Kidney glomerular epithelial cell (primary cell): ENCODE results near the gene EFHD1.
"Not testable (repeated sequence)": the region's sequence is repeated elsewhere in the genome, so short reads cannot be mapped to it uniquely, and the experiment has no call there.

ENCODE experiments used
- DNase-seq: peaks from one replicate; lab custom pipeline; 2025; lab: John Stamatoyannopoulos, UW

Gene EFHD1

DNA sequence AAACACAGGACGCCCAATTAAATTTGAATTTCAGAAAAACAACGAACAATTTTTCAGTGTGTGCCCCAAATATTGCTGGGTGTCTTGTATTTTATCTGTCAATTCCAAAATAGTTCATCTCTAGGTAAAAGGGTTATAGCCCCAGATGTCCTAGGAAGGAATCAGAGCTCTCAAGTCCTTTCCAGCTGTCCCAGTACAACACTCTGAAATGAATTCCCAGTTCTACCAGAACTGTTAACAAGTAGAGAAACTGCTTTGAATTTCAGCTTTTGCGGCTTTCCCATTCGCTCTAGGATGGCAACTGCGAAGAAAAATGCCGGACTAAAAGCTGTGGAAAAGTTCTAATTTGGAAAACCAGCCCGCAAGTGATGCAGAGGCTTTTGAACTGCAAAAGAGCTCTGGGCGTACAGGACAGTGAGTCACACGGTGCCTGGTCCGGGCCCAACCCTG lies 63.2 kb downstream of the EFHD1 start:
- no peak for DNase-seq

DNA sequence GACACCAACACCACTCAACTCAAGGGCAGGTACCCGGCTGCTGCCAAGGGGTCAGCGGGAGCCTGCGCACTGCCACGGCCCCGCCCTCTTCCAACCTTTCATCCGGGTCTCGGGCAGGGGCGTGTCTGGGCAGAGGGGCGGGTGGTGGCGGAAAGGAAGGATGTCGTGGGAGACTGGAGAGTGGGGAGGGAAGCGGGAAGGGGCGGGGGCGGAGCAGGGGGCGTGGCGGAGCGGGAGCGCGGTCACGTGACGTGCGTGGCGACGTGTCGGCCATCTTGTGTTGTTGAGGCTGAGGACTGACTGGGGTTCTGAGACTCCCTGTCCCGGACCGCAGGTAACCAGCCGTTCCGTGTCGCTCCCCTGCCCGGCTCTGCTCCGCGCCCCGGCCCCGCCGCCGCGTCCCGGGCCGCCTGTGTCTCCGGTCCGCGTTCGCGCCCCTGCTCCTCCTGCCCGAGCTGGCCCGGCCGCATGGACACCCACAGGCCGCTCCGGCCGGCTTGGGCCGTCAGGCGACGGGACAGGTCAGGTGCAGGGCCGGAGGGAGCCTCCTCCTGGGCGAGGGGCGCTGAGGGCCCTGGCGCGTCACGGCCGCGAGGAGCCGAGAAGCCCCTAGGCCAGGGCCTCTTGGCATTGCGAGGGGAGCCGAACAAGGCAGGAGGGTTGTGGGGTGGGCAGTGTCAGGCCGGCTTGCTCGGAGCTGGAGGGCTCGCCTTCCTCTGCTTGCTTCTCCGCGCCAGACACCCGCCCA lies 63.8 kb downstream of the EFHD1 start, which contains the start of gene GIGYF2:
Gene GIGYF2, plus strand, starts transcription at position 273 of the 748 bp plus-strand sequence. CDS start 37,867 bp downstream, outside the sequence.
- DNase-seq: peak; percentile 95

DNA sequence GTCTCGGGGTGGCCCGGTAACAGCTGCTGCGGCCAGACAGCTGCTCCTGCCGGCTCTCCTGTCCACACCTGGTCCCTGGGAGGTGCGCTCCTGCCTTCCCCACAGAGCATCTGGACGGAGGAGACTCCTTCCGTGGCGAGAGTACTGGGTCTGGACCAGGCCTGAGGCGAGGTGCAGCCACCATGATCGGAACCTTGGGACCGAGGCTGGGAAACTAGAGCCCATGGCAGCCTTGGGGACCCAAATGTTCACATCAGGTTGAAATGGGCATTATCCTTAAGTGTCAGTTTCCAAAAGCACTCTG lies 64.4 kb downstream of the EFHD1 start:
- no peak for DNase-seq

DNA sequence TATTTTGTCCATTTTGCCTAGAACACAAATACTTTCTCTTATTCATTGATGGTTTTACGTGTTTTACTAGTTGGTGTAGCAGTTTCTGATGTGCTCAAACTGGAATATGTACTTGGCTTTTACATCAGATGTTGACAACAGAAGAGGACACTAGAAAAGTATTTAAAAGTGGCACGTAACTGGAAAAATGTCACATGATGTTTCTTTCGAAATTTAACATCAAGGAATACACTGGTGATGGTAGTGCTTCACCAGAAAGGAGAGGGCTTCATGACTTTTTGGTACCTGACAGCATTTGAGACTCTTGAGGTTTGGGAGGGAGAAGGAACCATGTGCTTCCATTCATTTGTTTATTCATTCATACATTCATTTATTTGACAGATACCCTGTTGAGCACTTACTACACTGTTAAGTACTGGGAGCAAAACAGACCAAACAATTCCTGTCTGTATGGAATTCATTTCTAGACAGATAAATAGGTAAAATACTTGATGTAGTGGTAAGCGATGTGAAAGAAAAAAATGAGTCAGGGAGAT lies 65.2 kb downstream of the EFHD1 start:
- no peak for DNase-seq

DNA sequence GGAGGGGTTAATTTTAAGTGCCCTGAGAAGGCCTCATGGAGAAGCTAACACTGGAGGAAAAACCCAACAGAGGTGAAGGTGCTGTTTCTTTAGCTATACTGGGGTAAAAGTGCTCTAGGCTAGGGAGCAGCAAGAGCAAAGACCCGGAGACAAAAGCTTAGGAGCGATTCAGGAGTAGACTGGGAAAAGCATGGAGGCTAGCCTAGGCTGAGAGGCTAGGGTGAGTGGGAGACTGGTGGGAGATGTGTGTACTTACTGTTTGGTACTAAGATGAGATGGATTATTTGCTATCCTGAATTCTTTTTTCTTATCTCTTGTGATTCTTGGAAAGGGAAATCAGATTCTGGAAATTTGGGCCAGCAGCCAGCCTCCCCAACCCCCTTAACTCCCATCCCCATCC lies 65.7 kb downstream of the EFHD1 start:
- no peak for DNase-seq

DNA sequence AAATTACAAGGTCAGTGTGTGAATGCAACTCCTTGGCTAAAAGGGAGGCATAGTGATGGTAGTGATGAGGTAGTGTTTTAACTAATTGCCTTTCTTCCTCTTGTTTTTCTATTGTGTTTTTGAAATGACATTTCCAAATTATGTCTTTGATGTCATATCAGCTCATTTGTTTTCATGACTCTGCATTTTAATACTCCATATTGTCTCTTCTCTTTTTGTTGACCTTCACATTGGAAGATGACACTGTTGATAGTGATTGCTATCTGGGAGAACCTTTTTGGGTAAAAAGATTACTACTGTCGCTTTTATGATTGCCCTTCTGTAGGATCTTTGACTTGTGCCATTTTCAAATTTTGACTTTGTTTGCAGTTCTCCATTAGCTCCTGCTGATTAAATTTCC lies 66.8 kb downstream of the EFHD1 start:
- no peak for DNase-seq

DNA sequence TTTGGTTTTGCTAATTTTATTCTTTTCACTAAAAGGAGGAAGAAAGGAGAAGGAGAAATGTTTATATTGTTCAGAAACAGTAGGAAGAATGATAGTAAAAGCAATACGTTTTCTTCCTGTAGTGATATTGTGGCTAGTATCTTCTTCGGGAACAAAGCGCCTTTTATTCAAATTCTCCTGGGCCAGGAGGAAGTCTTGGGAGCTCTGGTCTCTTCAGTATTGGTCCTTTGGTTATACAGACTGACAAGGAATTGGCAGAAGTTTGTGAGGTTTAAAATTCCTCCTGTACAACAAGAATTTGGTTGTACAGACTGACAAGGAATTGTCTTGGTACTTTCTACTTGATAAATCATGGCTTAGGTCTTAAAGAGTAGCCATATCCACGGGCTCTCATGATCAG lies 73.7 kb downstream of the EFHD1 start:
- no peak for DNase-seq

DNA sequence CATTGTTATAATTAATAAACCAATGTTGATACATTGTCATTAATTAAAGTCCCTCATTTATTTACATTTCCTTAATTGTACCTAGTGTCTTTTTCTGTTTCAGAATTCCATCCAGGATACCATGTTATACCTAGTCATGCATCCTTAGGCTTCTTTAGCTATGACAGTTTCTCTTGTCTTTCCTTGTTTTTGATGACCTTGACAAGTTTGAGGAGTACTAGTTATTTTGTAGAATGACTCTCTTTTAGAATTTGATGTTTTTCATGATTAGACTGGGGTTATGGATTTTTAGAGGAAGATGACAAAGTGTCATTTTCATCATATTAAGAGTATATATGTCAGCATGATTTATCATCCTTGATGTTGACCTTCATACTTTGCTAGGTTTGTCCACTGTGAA lies 80.1 kb downstream of the EFHD1 start:
- no peak for DNase-seq

DNA sequence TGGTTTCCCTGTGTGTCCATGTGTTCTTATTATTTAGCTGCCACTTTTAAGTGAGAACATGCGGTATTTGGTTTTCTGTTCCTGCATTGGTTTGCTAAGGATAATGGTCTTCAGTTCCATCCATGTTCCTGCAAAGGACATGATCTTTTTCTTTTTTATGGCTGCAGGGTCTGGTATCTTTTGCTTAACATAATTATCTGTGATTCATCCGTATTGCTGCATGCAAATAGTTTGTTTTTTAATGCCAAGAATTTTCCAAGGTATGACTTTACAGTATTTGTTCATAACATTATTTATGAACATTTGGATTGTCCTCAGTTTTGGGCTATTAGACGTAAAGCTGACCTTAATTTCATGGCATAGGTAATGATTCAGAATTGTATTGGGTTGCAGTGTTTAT lies 81.6 kb downstream of the EFHD1 start:
- DNase-seq: no peak

DNA sequence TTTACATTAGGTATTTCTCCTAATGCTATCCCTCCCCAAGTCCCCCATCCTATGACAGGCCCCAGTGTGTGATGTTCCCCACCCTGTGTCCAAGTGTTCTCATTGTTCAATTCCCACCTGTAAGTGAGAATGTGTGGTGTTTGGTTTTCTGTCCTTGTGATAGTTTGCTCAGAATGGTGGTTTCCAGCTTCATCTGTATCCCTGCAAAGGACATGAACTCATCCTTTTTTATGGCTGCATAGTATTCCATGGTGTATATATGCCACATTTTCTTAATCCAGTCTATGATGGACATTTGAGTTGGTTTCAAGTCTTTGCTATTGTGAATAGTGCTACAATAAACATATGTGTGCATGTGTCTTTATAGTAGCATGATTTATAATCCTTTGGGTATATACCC lies 86.7 kb downstream of the EFHD1 start:
- not testable (repeated sequence) for DNase-seq

DNA sequence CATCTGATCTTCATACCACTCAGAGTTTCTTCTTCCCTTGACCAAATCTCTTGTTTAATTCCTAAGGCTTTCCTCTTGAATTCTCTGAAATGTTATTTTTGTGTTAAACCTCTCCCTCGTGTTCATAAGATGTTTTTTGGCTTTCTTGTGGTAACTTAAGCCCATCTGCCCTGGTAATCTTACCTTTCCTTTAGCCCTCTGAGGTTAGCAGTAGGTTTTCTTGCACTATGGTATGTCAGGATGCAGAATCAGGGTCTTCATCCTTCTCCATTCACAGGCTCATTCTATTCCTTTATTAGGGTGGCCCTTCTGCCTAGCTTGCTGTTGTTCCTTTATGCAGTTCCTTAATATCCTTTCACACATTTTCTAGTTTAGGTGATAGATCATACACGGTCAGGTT lies 87.9 kb downstream of the EFHD1 start:
- no peak for DNase-seq

DNA sequence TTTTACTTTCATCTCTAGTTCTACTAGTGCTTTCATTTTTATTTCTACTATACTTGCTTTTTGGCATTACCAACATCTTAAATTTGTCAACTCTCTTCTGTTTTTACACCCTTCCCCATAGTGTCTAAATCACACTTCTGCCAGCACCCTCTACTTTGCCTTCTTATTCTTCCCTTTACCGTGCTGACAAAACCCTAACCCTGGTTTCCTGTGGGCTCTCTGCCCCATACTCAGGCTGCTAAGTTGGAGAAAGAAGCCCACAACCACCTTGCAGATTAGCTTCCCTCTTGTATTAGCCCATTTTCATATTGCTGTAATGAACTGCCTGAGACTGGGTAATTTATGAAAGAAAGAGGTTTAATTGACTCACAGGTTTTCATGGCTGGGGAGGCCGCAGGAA lies 88.5 kb downstream of the EFHD1 start:
- DNase-seq: no peak

DNA sequence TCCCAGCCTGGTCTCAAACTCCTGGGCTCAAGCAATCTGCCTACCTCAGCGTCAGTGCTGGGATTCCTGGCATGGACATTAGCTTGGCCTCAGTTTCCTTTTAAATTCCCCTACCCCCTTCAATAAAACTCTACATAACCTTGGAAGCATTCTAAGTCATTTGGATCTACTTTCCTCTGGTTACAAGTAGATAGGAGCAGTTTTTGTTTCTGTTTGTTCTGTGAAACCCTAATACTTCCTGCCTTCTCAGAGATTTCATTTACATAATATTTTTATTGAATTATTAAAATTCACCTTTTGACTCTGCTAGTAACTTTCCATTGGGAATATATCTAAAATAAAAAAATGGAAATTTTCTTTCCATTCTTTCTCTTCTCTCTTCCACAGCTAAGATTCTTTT lies 89.6 kb downstream of the EFHD1 start:
- DNase-seq: no peak

DNA sequence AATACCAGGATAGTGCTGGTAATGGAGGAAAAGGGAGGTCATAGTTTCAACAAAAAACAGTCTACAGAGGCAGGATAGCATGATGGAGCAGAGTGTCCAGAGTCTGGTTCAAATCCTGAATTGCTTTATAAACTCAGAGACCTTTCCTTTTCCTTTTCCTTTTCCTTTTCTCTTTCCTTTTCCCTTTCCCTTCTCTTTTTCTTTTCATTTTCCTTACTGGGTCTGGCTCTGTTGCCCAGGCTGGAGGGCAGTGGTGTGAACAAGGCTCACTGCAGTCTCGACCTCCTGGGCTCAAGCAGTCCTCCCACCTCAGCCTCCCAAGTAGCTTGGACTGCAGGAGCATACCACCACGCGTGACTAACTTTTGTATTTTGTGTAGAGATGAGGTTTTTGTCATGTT lies 95.4 kb downstream of the EFHD1 start:
- DNase-seq: no peak

DNA sequence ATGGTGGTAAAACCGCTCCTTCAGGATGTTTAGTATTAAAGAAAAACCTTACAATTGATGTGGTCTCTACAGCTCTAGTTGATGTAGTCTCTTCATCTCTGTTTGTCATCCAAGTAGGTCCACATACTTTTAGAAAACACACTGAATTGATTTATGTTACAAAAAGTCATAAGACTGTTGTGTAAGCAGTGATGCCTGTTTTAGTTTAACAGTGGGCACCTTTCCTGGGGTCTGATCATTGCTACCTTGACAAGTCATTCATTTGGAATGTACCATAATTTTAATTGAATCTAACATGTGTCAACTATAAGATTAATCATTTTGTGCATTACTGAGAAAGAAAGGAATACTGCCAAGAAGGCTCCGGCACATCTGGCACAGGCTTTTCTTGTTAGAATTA lies 98.1 kb downstream of the EFHD1 start:
- DNase-seq: no peak
